ENCODE measurements around the gene KCNMB2.
A peak's percentile ranks its signal among the peaks of the same experiment; 100 is the strongest.
"Not testable (repeated sequence)": the region's sequence is repeated elsewhere in the genome, so short reads cannot be mapped to it uniquely, and the experiment has no call there.

Gene KCNMB2

GRCh38 chr3:178536211-178537079 lies at the start of gene KCNMB2:
TSS of gene KCNMB2 (plus strand) at chr3:178536436.
- DNase-seq (ENCODE audit: low read depth in 2 of 2): no peak

GRCh38 chr3:178486903-178487302 lies 49.3 kb upstream of the KCNMB2 start:
- DNase-seq (ENCODE audit: low read depth in 2 of 2): no peak

DNA sequence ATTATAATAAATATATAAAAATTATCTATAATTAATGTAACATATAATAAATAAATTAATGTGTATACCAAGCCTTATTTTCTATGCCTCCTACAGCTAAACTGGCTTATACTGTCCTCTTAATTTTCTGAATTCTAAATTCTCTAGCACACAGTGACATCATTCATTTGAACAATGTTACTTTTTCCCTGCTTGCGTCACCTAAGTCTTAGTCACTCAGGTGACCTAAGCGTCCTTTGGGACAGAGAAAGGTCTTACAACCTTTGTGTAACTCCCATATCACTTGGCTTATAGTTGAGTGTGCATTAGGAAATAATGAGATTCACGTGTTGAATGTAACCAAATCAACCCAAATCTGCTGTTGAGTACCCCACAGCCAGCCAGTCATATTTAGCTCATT lies 48.5 kb upstream of the KCNMB2 start:
- DNase-seq (ENCODE audit: low read depth in 2 of 2): no peak

DNA sequence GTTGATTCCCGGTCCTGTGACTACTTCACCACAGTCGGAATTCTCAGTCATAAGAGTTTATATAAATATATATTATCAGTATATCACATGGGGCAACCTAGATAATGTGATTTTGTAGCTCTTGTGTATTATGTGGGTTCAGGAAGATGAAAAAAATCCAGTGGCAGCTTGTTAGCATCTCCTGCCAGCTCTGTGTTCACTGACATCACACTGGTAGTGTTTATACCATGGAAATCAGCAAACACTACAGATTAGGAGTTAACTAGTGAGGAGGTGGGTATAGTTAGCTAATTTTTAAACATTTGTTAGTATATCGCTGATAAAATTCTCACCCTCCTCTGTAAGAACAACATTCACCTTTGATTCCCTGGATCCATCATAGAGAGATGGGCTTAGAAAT lies 44.5 kb upstream of the KCNMB2 start:
- DNase-seq (ENCODE audit: low read depth in 2 of 2): no peak

GRCh38 chr3:178492491-178492890 lies 43.7 kb upstream of the KCNMB2 start:
- DNase-seq (ENCODE audit: low read depth in 2 of 2): no peak

GRCh38 chr3:178494386-178494785 lies 41.9 kb upstream of the KCNMB2 start:
- peak; percentile 69 to 70 for DNase-seq (ENCODE audit: low read depth in 2 of 2)

DNA sequence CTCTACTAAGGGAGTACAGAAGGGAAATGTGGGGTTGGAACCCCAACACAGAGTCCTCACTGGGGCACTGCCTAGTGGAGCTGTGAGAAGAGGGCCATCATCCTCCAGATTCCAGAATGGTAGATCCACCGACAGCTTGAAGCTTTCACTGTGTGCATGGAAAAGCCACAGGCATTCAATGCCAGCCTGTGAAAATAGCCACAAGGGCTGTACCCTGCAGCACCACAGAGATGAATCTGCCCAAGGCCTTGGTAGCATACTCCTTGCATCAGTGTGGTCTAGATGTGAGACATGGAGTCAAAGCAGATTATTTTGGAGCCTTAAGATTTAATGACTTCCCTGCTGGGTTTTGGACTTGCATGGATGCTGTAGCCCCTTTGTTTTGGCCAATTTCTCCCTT lies 39.3 kb upstream of the KCNMB2 start:
- DNase-seq (ENCODE audit: low read depth in 2 of 2): no peak

DNA sequence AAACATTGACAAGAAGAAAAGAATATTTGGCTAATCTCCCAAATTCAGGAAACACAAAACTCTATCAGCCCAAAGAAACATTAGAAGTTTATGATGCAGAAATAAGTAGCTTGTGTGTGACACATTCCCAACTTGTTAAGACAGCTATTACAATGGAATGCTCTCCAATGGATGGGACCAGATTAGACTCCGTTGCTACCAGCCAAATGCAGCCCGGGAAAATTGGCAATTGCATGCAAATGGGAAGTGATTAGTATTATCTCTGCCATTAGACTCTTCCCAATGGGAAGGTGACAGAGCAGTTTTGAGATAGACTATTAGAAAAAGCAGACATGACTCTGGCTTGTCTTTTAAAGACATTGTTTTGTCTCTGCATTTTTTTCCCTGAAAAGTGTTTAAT lies 37.4 kb upstream of the KCNMB2 start:
- no peak for DNase-seq (ENCODE audit: low read depth in 2 of 2)

- DNase-seq (ENCODE audit: low read depth in 2 of 2): no peak
These were observed 35.6 kb upstream of the KCNMB2 start for GRCh38 chr3:178500631-178501030.

- DNase-seq (ENCODE audit: low read depth in 2 of 2): no peak
These were observed 32.1 kb upstream of the KCNMB2 start for GRCh38 chr3:178504128-178504527.

DNA sequence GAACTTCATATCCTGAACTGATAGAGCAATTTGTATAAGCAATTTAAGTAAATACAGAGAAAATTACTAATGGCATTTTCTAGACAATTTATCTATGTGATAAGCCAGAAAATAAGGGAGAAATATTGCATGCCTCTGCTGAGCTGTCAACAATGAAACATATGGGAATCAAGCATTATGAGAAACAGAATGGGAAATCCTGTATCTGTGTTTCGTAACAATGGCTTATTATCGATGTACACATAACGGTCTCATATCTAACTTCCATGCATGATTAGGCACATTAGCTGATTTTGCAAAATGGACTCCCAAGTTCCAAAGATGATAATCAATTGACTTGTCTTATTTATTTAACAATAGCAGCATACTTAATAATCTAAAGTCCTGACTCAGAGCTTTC lies 30.4 kb upstream of the KCNMB2 start:
- DNase-seq (ENCODE audit: low read depth in 2 of 2): no peak

GRCh38 chr3:178507507-178508442 lies 28.5 kb upstream of the KCNMB2 start:
- DNase-seq (ENCODE audit: low read depth in 2 of 2): no peak

DNA sequence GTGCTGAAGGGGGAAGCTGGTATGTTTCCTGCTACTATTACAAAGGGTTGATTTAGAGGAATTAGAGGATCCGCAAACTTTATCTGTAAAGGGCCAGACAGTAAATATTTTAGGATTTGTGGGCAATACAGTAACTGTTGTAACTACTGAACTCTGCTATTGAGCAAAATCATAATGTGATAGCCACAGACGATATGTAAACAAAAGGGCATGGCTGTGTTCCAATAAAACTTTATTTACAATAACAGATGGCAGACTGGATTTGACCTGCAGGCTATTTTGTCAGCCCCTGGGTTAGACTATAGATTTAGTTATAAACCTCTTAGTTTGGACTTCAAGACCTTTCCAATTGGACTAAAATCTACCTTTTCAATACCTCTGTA lies 27.8 kb upstream of the KCNMB2 start:
- no peak for DNase-seq (ENCODE audit: low read depth in 2 of 2)

GRCh38 chr3:178510496-178510895 lies 25.7 kb upstream of the KCNMB2 start:
- no peak for DNase-seq (ENCODE audit: low read depth in 2 of 2)

DNA sequence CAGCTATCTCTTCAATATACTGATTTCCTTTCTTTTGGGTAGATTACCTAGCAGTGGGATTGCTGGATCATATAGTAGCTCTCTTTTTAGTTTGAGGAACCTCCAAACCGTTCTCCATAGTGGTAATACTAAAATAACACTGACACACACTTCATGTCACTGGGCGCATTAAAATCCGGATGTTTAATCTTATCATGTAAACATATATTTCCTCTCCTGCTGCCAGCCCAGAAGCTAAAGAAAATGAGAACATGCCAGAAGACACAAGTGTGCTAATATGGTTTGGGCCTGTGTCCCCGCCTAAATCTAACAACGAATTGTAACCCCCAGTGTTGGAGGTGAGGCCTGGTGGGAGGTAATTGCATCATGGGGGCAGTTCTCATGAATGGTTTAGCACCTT lies 23.6 kb upstream of the KCNMB2 start:
- DNase-seq (ENCODE audit: low read depth in 2 of 2): no peak

DNA sequence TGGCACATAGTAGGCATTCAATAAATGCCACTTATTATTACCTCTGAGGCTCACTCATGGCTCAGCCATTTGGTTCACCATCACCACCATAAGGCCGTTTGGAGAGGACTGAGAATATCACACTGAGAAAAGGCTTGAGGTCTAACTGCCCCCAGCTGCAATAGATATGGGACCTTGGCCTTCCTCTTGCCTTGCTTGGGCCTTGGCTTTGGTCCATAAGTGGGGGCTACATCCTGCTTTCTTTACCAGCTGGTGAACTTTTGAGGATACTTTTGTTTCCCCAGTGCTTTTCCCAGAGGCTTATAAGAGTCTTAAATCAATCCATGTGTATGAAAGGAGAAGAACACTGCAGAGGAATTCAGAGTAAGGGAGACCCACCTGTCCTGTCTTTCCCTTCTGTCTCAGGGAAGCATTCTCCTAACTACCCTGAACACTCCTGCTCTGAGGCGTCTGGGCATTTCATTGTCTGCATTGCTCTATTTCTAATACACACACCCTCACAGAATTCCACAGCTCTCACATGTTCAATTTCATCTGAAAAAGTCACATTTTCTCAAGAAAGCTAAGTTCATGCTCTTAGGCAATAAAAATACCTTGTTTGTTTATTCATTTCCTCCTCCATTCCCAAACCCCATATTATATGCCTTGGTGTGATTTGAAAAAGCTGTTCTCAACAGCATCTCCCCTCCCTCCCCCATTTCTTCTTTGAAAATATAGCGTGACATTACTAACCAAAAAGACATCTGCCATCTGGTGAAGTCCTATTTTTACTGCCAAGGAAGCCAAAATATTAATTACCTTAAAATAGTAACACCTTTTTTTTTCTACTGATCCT lies 22.5 kb upstream of the KCNMB2 start:
- peak; percentile 74 to 79 for DNase-seq (ENCODE audit: low read depth in 2 of 2)

DNA sequence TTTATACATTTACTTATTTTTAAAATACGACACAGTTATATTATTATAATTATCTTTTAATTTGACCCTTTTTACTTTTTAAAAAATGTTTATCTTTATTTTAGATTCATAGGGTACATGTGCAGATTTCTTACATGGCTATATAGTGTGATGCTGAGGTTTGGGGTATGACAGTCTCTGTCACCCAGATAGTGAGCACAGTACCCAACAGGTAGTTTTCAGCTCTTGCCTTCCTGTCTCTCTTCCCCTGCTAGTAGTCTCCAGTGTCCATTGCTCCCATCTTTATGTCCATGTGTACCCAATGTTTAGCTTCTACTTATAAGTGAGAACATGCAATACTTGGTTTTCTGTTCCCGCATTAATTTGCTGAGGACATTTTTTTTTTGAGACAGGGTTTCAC lies 21.8 kb upstream of the KCNMB2 start:
- no peak for DNase-seq (ENCODE audit: low read depth in 2 of 2)

DNA sequence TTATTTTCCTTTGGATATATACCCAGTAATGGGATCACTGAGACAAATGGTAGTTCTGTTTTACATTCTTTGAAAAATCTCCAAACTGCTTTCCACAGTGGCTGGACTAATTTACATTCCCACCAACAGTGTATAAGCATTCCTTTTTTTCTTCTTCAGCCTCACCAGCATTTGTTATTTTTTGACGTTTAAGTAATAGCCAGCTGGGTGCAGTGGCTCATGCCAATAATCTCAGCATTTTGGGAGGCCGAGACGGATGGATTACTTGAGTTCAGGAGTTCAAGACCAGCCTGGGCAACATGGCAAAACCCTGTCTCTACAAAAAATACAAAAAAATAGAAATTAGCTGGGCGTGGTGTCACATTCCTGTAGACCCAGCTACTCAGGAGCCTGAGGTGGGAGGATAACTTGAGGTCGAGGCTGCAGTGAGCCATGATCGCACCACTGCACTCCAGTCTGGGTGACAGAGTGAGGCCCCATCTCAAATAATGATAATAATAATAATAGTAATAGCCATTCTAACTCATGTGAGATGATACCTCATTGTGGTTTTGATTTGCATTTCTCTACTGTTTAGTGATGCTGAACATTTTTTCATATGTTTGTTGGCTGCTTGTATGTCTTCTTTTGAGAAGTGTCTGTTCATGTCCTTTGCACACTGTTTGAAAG lies 21.0 kb upstream of the KCNMB2 start:
- not testable (repeated sequence) for DNase-seq (ENCODE audit: low read depth in 2 of 2)

GRCh38 chr3:178517665-178518334 lies 18.4 kb upstream of the KCNMB2 start:
- DNase-seq (ENCODE audit: low read depth in 2 of 2): no peak

DNA sequence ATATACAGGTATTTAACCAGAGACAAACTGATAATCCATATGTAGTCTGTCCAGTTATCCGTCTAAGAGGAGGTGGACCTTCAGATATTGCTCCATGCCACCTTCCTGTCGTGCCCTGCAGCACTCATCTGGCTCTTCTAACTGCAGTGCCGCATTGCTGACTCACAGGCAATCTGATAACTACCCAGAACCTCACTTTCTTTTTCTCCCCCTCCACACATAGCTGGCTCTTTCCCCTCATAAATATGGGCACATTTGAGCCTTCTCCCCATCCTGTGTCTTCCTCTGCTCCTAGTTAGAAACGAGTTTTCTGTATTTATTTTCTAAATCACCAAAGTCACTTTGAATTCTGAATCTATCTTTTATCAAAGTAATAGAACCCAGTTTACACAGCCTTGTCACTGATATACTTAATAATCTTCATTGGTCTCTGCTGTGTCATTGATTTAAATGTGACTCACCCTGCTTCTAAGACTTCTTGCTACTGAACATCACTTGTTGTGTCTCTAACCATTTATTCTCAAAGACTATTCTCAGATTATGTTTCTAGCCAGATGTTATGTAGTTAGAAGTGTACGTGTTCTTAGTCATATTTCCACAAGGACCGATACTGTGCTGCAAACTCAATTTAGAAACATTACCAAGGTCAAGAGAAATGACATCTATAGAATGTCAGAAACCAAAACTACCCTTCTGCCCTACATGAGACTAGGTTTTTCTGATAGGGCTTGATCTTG lies 17.4 kb upstream of the KCNMB2 start:
- no peak for DNase-seq (ENCODE audit: low read depth in 2 of 2)

Measured in fibroblast of skin of left quadriceps (primary cell).